Measurements from ENCODE around the gene FASN. TPM values are rescaled to one million over a fixed set of nuclear protein-coding genes. Genes with fewer than 3 reads are reported as not detected.

FASN gene
- total RNA-seq, 2 donors from 2014 or later: 16.3 to 388 TPM

- Histone ChIP-seq H3K36me3 (replicated peaks in 1 of 2; ENCODE audit: insufficient read depth in 1 of 2, low read depth in 2 of 2) (peaks cover 12 to 41% of the 10 kb centered on the region in 2 donors), H3K9me3 (no peaks in the 10 kb centered on the region), H3K4me3 (no peak overlapping the region), H3K4me1 (no peaks in the 10 kb centered on the region), H3K27me3 (no peaks in the 10 kb centered on the region), H3K27ac (no peak overlapping the region)
- TF ChIP-seq POLR2A (IDR thresholded peaks at IDR 0.05) (no peak), CTCF (IDR thresholded peaks at IDR 0.05) (no peak)
- intact Hi-C loops (cut with DNase I): no loop called here
- no peak for DNase-seq
- no peak for ATAC-seq
- 92% methylated on average over 17 of the region's 19 CpGs; no CpG with 5 or more reads in 1 of the 2 donors for WGBS, 2 donors
These were observed 15.6 kb downstream of the FASN start for GRCh38 chr17:82082456-82082855.

- no peaks in the 10 kb centered on the region for H3K9me3 ChIP-seq
- intact Hi-C loops (cut with DNase I): no loop called here
These were observed 16.1 kb downstream of the FASN start for GRCh38 chr17:82081966-82082365.

GRCh38 chr17:82081546-82081945, 16.5 kb downstream of the FASN start:
- 94% methylated on average over 11 of the region's 20 CpGs; no CpG with 5 or more reads in 1 of the 2 donors for WGBS, 2 donors
- H3K9me3 ChIP-seq: no peaks in the 10 kb centered on the region
- ATAC-seq: no peak
- peaks cover 12 to 32% of the 10 kb centered on the region in 2 donors for H3K36me3 ChIP-seq (replicated peaks in 1 of 2; ENCODE audit: insufficient read depth in 1 of 2, low read depth in 2 of 2)
- TF ChIP-seq POLR2A (IDR thresholded peaks at IDR 0.05) (no peak), CTCF (IDR thresholded peaks at IDR 0.05) (no peak)
- no peak overlapping the region for H3K4me3 ChIP-seq
- intact Hi-C loops (cut with DNase I): no loop called here
- H3K27me3 ChIP-seq: no peaks in the 10 kb centered on the region
- no peaks in the 10 kb centered on the region for H3K4me1 ChIP-seq
- H3K27ac ChIP-seq: no peak overlapping the region
- no peak for DNase-seq

More at GRCh38 chr17:82081966-82082365, 16.1 kb downstream of the FASN start:
- Histone ChIP-seq H3K4me3 (no peak overlapping the region), H3K27ac (no peak overlapping the region), H3K27me3 (no peaks in the 10 kb centered on the region), H3K4me1 (no peaks in the 10 kb centered on the region), H3K36me3 (replicated peaks in 1 of 2; ENCODE audit: insufficient read depth in 1 of 2, low read depth in 2 of 2) (peaks cover 12 to 36% of the 10 kb centered on the region in 2 donors)
- WGBS, 2 donors: 86% methylated on average over 21 of the region's 22 CpGs; no CpG with 5 or more reads in 1 of the 2 donors
- DNase-seq (no peak), ATAC-seq (no peak)
- TF ChIP-seq CTCF (IDR thresholded peaks at IDR 0.05): no peak
- TF ChIP-seq POLR2A (IDR thresholded peaks at IDR 0.05): no peak

GRCh38 chr17:82080789-82081464, 17.1 kb downstream of the FASN start:
- no peak for TF ChIP-seq CTCF (IDR thresholded peaks at IDR 0.05)
- TF ChIP-seq POLR2A (IDR thresholded peaks at IDR 0.05): no peak
- no peaks in the 10 kb centered on the region for H3K9me3 ChIP-seq
- H3K4me3 ChIP-seq: no peak overlapping the region
- intact Hi-C loops (cut with DNase I): no loop called here
- no peak overlapping the region for H3K27ac ChIP-seq
- WGBS, 2 donors: 95 to 96% methylated on average over 18 to 25 of the region's 44 CpGs
- DNase-seq (no peak), ATAC-seq (no peak)
- no peaks in the 10 kb centered on the region for H3K4me1 ChIP-seq
- H3K27me3 ChIP-seq: no peaks in the 10 kb centered on the region
- peaks cover 12 to 30% of the 10 kb centered on the region in 2 donors for H3K36me3 ChIP-seq (replicated peaks in 1 of 2; ENCODE audit: insufficient read depth in 1 of 2, low read depth in 2 of 2)

Measured in body of pancreas (tissue), 4 donors.